ENCODE results near the gene CRB3.

The CRB3 gene

GRCh38 chr19:6452223-6452614, 11.9 kb upstream of the CRB3 start:
- no peak overlapping the region for H3K4me2 ChIP-seq
- no peaks in the 10 kb centered on the region for H3K27me3 ChIP-seq
- no peak overlapping the region for H3K9ac ChIP-seq
- H3K4me1 ChIP-seq: peaks cover 3% of the 10 kb centered on the region; the same call in 1 of the 2 replicates
- H3K36me3 ChIP-seq: peaks cover 82% of the 10 kb centered on the region
- H3K27ac ChIP-seq: no peak overlapping the region
- H4K20me1 ChIP-seq: no peaks in the 10 kb centered on the region
- H3K4me3 ChIP-seq: no peak overlapping the region
- TF ChIP-seq Cebpa-rat (IDR thresholded peaks at IDR 0.05): no peak
- peaks cover 26% of the 10 kb centered on the region for H3K9me3 ChIP-seq

DNA sequence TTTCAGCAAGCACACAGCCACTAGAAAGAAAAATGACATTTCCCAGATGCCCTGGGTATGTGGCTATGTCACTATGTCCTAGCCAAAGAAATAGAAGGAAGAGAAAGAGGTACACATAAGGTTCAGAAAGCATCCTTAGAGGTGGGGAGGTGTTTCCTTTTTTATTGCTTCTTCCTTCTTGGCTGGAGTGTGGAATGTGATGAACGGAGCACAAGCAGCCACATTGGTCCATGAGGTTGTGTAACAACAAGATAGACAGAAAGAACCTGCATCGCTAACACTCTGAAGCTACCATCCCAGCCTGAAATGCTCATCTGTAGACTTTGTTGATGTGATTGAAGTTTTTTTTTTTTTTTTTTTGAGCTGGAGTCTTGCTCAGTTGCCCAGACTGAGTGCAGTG, 11.2 kb upstream of the CRB3 start:
- TF ChIP-seq Cebpa-rat (IDR thresholded peaks at IDR 0.05): no peak
- no peak overlapping the region for H3K9ac ChIP-seq
- H4K20me1 ChIP-seq: no peaks in the 10 kb centered on the region
- H3K9me3 ChIP-seq: peaks cover 26% of the 10 kb centered on the region
- no peak overlapping the region for H3K4me2 ChIP-seq
- no peak overlapping the region for H3K4me3 ChIP-seq
- H3K27me3 ChIP-seq: no peaks in the 10 kb centered on the region
- peaks cover 9% of the 10 kb centered on the region for H3K4me1 ChIP-seq
- no peak overlapping the region for H3K27ac ChIP-seq
- peaks cover 79% of the 10 kb centered on the region for H3K36me3 ChIP-seq

GRCh38 chr19:6453951-6454565, 10.0 kb upstream of the CRB3 start:
- no peaks in the 10 kb centered on the region for H3K27me3 ChIP-seq
- peaks cover 21% of the 10 kb centered on the region for H3K4me1 ChIP-seq
- H3K36me3 ChIP-seq: peaks cover 79% of the 10 kb centered on the region
- H3K9me3 ChIP-seq: peaks cover 26% of the 10 kb centered on the region
- no peak for TF ChIP-seq Cebpa-rat (IDR thresholded peaks at IDR 0.05)
- peaks cover 10% of the 10 kb centered on the region for H4K20me1 ChIP-seq
- no peak overlapping the region for H3K4me3 ChIP-seq
- H3K9ac ChIP-seq: no peak overlapping the region
- no peak overlapping the region for H3K27ac ChIP-seq
- no peak overlapping the region for H3K4me2 ChIP-seq

DNA sequence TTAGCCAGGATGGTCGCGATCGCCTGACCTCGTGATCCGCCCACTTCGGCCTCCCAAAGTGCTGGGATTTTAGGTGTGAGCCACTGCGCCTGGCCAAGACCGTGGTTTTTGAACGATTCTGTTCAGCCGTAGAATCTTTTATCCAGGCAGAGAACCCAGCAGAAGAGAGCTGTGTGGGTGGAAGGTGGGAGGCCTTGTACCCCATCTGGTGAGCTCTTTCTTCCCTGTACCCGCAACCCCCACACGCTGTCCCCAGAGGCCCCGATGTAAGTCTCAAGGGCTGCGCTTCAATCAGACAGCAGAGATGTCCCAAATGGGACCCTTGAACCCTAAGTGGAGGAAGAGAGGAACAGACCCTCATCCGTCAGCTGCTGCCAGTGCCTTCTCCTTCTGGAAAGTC, 8.1 kb upstream of the CRB3 start:
- Histone ChIP-seq H3K4me1 (peaks cover 22% of the 10 kb centered on the region), H3K27me3 (no peaks in the 10 kb centered on the region), H3K9me3 (peaks cover 26% of the 10 kb centered on the region), H3K4me2 (no peak overlapping the region), H3K36me3 (peaks cover 65% of the 10 kb centered on the region), H3K9ac (no peak overlapping the region), H3K27ac (no peak overlapping the region), H4K20me1 (peaks cover 10% of the 10 kb centered on the region), H3K4me3 (no peak overlapping the region)
- no peak for TF ChIP-seq Cebpa-rat (IDR thresholded peaks at IDR 0.05)

DNA sequence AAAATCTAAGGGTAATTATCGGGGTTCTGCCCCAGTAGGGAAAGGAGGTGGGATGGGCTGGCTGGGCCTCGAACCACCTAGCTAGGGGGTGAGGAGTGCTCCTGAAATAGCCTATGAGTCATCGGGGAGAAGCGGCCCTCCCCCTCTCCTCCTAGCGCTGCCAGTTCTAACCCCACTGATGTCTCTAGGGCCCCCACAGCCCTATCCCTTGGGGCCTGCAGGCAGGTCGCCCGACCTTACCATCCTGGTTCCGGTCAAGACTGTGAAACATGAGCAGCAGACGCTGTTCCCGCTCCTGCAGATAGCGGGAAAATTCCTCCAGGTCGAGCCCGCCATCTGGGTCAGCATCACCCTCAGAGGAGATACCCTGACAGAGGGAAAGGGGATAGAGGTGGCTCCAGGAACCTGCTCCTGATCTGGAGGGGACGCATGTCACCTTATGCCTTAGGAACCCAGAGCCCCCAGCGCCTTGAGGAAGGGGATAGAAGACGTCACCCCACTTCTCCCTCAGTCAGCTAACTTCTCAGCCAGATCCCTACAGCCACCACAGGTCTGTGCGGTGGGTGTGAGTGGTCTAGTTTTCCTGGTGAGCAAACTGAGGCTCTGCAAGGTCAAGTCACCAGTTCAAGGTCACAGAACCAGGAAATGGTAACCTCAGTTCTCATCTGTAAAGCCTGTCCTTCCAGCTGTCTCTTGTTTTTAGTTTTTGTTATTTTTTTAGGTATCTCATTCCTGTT, 5.9 kb upstream of the CRB3 start:
- no peaks in the 10 kb centered on the region for H3K27me3 ChIP-seq
- H3K9me3 ChIP-seq: peaks cover 26% of the 10 kb centered on the region
- H3K27ac ChIP-seq: peak overlapping the region; percentile 51
- no peak for TF ChIP-seq Cebpa-rat (IDR thresholded peaks at IDR 0.05)
- peaks cover 10% of the 10 kb centered on the region for H4K20me1 ChIP-seq
- H3K4me3 ChIP-seq: peak overlapping the region; percentile 91
- peak overlapping the region; percentile 82; the same call in 1 of the 2 replicates for H3K9ac ChIP-seq
- peak overlapping the region; percentile 98 for H3K4me2 ChIP-seq
- H3K36me3 ChIP-seq: peaks cover 43% of the 10 kb centered on the region
- peaks cover 22% of the 10 kb centered on the region for H3K4me1 ChIP-seq

GRCh38 chr19:6458695-6459261, 5.3 kb upstream of the CRB3 start:
- H3K9me3 ChIP-seq: peaks cover 24% of the 10 kb centered on the region
- H3K36me3 ChIP-seq: peaks cover 37% of the 10 kb centered on the region
- H3K4me2 ChIP-seq: peak overlapping the region; percentile 98
- H3K9ac ChIP-seq: peak overlapping the region; percentile 82
- no peaks in the 10 kb centered on the region for H3K27me3 ChIP-seq
- peaks cover 10% of the 10 kb centered on the region for H4K20me1 ChIP-seq
- H3K27ac ChIP-seq: peak overlapping the region; percentile 81
- H3K4me3 ChIP-seq: peak overlapping the region; percentile 91
- TF ChIP-seq Cebpa-rat (IDR thresholded peaks at IDR 0.05): no peak
- H3K4me1 ChIP-seq: peaks cover 22% of the 10 kb centered on the region

GRCh38 chr19:6459262-6460098, 4.6 kb upstream of the CRB3 start, which contains the start of gene SLC25A23:
SLC25A23 (minus strand) TSS chr19:6459792; CDS start chr19:6459628, 164 bp downstream.
- Histone ChIP-seq H4K20me1 (peaks cover 10% of the 10 kb centered on the region), H3K4me1 (peaks cover 22% of the 10 kb centered on the region), H3K9ac (peak within 1 kb of the TSS; percentile 82), H3K9me3 (peaks cover 17% of the 10 kb centered on the region), H3K4me3 (peak within 1 kb of the TSS; percentile 91), H3K27ac (peak within 1 kb of the TSS; percentile 81), H3K4me2 (peak within 1 kb of the TSS; percentile 98), H3K27me3 (no peaks in the 10 kb centered on the region), H3K36me3 (peaks cover 30% of the 10 kb centered on the region)
- no peak for TF ChIP-seq Cebpa-rat (IDR thresholded peaks at IDR 0.05)

DNA sequence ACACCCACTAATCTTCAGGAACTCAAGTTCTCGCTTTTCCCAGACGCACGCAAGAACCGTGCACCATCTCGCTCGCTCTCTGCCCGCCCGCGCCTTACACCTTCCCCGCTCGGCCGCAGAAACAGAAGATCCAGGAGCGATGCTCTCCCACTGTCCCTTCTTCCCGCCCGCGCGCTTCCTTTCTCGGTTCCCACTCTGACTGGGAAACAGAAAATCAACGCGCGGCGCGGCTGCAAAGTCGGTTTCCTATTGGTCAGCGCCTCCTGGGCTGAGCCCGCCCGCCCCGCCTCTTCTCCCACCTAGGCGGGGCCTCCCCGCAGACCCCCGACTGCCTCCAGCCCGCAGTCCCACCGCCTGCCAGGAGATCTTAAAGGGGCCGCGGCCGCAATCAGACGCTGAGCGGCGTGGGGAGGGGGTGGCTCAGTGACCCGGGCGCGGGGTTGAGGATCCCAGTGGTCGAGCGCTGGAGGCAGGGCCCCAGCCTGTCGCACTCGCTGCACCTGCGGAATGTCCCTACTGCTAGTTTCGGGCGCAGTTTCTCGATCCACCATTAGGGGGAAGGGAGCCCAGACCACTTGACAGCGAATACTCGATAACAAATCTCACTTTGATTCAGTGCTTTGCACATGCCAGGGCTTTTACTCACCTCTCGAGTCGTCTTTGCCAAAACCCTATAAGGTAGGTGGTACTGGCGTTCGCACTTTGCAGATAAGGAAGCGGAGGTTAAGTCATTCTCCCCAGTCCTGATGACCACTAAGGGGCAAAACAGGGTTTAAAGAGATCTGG, 3.8 kb upstream of the CRB3 start:
- H3K4me3 ChIP-seq: peak overlapping the region; percentile 91
- peak overlapping the region; percentile 98 for H3K4me2 ChIP-seq
- no peaks in the 10 kb centered on the region for H3K27me3 ChIP-seq
- peaks cover 10% of the 10 kb centered on the region for H4K20me1 ChIP-seq
- no peak for TF ChIP-seq Cebpa-rat (IDR thresholded peaks at IDR 0.05)
- peaks cover 9% of the 10 kb centered on the region; the same call in 1 of the 2 replicates for H3K9me3 ChIP-seq
- peak overlapping the region; percentile 82 for H3K9ac ChIP-seq
- H3K36me3 ChIP-seq: peaks cover 22% of the 10 kb centered on the region
- H3K27ac ChIP-seq: peak overlapping the region; percentile 81; the same call in 1 of the 2 replicates
- H3K4me1 ChIP-seq: peaks cover 22% of the 10 kb centered on the region

DNA sequence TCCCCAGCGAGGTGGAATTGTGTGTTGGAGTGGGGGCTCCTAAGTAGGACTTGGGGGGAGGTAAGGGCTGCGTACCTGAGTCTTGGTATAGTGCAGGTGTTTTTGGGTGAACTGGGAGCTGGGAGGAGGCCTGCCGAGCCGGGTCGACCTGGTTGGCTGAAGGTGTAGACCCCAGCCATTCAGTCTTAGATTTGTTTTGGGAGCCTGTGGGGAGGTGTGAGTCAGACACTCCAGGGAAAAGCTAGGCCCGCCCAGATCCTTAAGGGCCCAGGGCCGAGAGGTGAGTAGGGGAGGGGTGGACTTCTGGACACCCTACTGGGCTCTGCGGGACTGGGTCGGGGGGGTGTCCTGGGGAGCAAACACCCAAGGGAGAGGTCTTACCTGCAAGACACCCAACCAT, 935 bp downstream of the CRB3 start:
- Histone ChIP-seq H3K27ac (no peak overlapping the region), H3K9me3 (no peaks in the 10 kb centered on the region), H3K4me2 (no peak overlapping the region), H3K9ac (no peak overlapping the region), H3K27me3 (no peaks in the 10 kb centered on the region), H3K36me3 (no peaks in the 10 kb centered on the region), H3K4me3 (no peak overlapping the region), H4K20me1 (no peaks in the 10 kb centered on the region), H3K4me1 (no peaks in the 10 kb centered on the region)
- no peak for TF ChIP-seq Cebpa-rat (IDR thresholded peaks at IDR 0.05)

Measured in BLaER1 (cell line).